Mesendoderm (in vitro differentiated cells): ENCODE data around the gene LSM14B.
"Not testable (repeated sequence)": the region's sequence is repeated elsewhere in the genome, so short reads cannot be mapped to it uniquely, and the experiment has no call there.

Experiments
- DNase-seq: peaks from one replicate; pipeline ENCODE4 v3.0.0; 2013
- H2AK5ac ChIP-seq: 2 replicates; pipeline ENCODE4 v1.6.1; 2013; ENCODE audit warnings: low read length, inconsistent platforms
- H2BK120ac ChIP-seq: 2 replicates; pipeline ENCODE4 v1.6.1; 2013; ENCODE audit warnings: low read depth, mild to moderate bottlenecking, low read length, moderate library complexity, mixed read lengths
- H2BK15ac ChIP-seq: replicated peaks from 2 replicates; pipeline ENCODE4 v1.6.1; 2013; ENCODE audit warnings: low read depth, mild to moderate bottlenecking, moderate library complexity
- H2BK5ac ChIP-seq: 2 replicates; pipeline ENCODE4 v1.6.1; 2013; ENCODE audit warnings: low read length, inconsistent platforms
- H3K18ac ChIP-seq: 2 replicates; pipeline ENCODE4 v1.6.1; 2013; ENCODE audit warnings: mild to moderate bottlenecking, low read length, mixed read lengths
- H3K23ac ChIP-seq: one replicate; pipeline ENCODE4 v1.6.1; 2013; ENCODE audit warnings: low read length
- H3K27ac ChIP-seq: 2 replicates; pipeline ENCODE4 v1.5.1; 2013; ENCODE audit warnings: low read depth, mild to moderate bottlenecking, inconsistent platforms, low read length, moderate library complexity
- H3K27me3 ChIP-seq: 2 replicates; pipeline ENCODE4 v1.6.1; 2013; ENCODE audit warnings: low read length, control low read depth, mild to moderate bottlenecking, inconsistent platforms; ENCODE audit not compliant: insufficient read depth, poor library complexity
- H3K36me3 ChIP-seq: 2 replicates; pipeline ENCODE4 v1.6.1; 2013; ENCODE audit warnings: low read length, inconsistent platforms; ENCODE audit not compliant: control insufficient read depth, insufficient read depth
- H3K4ac ChIP-seq: one replicate; pipeline ENCODE4 v1.6.1; 2013; ENCODE audit warnings: low read depth, mild to moderate bottlenecking, low read length, moderate library complexity
- H3K4me1 ChIP-seq: 2 replicates; pipeline ENCODE4 v1.6.1; 2013; ENCODE audit warnings: low read depth, low read length, inconsistent platforms; ENCODE audit not compliant: control insufficient read depth
- H3K4me2 ChIP-seq: 2 replicates; pipeline ENCODE4 v1.6.1; 2013; ENCODE audit warnings: low read length
- H3K4me3 ChIP-seq: 2 replicates; pipeline ENCODE4 v1.5.1; 2013; ENCODE audit warnings: mild to moderate bottlenecking, low read length
- H3K56ac ChIP-seq: one replicate; pipeline ENCODE4 v1.6.1; 2013; ENCODE audit warnings: low read length
- H3K79me1 ChIP-seq: 2 replicates; pipeline ENCODE4 v1.6.1; 2013; ENCODE audit warnings: low read length, inconsistent platforms
- H3K79me2 ChIP-seq: 2 replicates; pipeline ENCODE4 v1.6.1; 2013; ENCODE audit warnings: mild to moderate bottlenecking, low read length; ENCODE audit not compliant: control insufficient read depth, insufficient read depth
- H3K9ac ChIP-seq: 2 replicates; pipeline ENCODE4 v1.6.1; 2013; ENCODE audit warnings: low read length, inconsistent platforms
- H4K5ac ChIP-seq: one replicate; pipeline ENCODE4 v1.6.1; 2013; ENCODE audit warnings: low read length
- H4K8ac ChIP-seq: one replicate; pipeline ENCODE4 v1.6.1; 2013; ENCODE audit warnings: low read depth, mild to moderate bottlenecking, control low read depth, low read length, moderate library complexity
- WGBS: extraction: QIAGEN DNeasy Blood & Tissue Kit; methylation state at CpG from one replicate; pipeline ENCODE4 v1.1.7; 2013; ENCODE audit warnings: low lambda C conversion rate, missing lambda C conversion rate; ENCODE audit not compliant: insufficient coverage; ENCODE audit errors: extremely low coverage; 5-methylcytosine and 5-hydroxymethylcytosine counted together

Gene LSM14B

DNA sequence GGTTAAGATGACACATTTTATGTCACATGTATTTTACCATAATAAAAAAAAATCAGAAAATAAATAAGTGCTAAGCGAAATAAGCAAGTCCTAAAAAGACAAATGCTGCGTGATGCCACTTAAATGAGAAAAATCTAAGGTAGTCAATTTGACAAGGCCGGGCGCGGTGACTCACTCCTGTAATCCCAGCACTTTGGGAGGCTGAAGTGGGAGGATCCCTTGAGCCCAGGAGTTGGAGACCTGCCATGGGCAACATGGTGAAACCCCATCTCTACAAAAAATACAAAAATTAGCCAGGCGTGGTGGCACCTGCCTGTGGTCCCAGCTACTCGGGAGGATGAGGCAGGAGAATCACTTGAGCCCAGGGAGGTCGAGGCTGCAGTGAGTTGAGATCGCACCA lies 38.1 kb upstream of the LSM14B start:
- not testable (repeated sequence) for H4K5ac ChIP-seq, H3K4me2 ChIP-seq, H2BK15ac ChIP-seq, H2BK120ac ChIP-seq, H3K4me1 ChIP-seq, H3K27ac ChIP-seq, H2BK5ac ChIP-seq, H3K4ac ChIP-seq, H3K79me1 ChIP-seq, H3K79me2 ChIP-seq, H3K56ac ChIP-seq, DNase-seq, H3K9ac ChIP-seq, H3K27me3 ChIP-seq, H2AK5ac ChIP-seq, H3K4me3 ChIP-seq, H3K18ac ChIP-seq, H3K36me3 ChIP-seq, H4K8ac ChIP-seq, H3K23ac ChIP-seq
- whole genome bisulfite sequencing, result no CpG with 5 or more reads among the region's 9 CpGs

DNA sequence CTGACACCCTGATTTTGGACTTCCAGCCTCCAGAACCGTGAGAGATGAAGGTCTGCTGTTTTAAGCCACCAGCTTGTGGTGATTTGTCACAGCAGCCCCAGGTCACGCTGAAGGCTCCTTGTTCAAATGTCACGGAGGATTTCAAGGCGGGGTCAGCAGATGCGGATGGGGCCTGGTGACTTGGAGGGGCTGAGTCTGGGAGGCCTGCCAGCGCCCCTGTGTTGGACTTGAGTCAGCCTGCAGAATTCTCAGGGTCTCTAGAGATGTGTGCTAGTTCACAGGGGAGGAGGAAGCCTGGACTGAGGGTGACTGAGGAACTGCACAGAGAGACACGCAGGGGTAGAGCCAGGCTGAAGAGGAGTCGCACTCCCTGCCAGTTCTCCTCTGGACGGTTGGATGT lies 37.1 kb upstream of the LSM14B start:
- H4K5ac ChIP-seq, result no peak overlapping the region
- H4K8ac ChIP-seq, result no peak overlapping the region
- H3K27ac ChIP-seq, result no peak overlapping the region
- no peaks in the 10 kb centered on the region for H3K4me1 ChIP-seq
- no CpG with 5 or more reads among the region's 9 CpGs for WGBS
- H3K4ac ChIP-seq, result no peak overlapping the region
- no peaks in the 10 kb centered on the region for H3K36me3 ChIP-seq
- H3K18ac ChIP-seq, result no peak overlapping the region
- no peak overlapping the region for H3K9ac ChIP-seq
- H3K23ac ChIP-seq, result no peak overlapping the region
- no peak overlapping the region for H2BK120ac ChIP-seq
- no peak overlapping the region for H3K4me3 ChIP-seq
- no peak overlapping the region for H2BK15ac ChIP-seq
- H3K27me3 ChIP-seq, result no peaks in the 10 kb centered on the region
- no peaks in the 10 kb centered on the region for H3K79me1 ChIP-seq
- no peak for DNase-seq
- H3K79me2 ChIP-seq, result no peaks in the 10 kb centered on the region
- no peak overlapping the region for H2AK5ac ChIP-seq
- H3K56ac ChIP-seq, result no peak overlapping the region
- H2BK5ac ChIP-seq, result no peak overlapping the region
- no peak overlapping the region for H3K4me2 ChIP-seq

DNA sequence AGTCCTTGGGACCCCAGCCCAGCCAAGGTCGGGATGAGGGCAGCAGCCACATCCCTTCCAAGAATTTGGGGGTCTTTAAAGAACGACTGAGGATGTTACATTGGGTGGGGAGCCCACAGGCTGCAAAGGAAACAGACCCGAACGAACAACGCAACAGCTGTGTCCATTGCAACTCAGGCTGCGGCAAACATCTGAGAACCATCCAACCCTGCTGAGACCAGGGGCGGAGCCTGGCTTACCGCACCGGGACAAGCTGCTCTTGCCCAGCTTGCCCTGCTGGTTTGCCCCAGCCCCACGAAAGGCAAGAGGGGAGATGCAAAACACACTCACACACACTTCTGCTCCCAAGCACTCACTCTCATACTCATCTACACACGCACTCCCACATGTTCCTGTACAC lies 35.0 kb upstream of the LSM14B start:
- no CpG with 5 or more reads among the region's 11 CpGs for WGBS
- no peak for DNase-seq
- H3K23ac ChIP-seq, result no peak overlapping the region

DNA sequence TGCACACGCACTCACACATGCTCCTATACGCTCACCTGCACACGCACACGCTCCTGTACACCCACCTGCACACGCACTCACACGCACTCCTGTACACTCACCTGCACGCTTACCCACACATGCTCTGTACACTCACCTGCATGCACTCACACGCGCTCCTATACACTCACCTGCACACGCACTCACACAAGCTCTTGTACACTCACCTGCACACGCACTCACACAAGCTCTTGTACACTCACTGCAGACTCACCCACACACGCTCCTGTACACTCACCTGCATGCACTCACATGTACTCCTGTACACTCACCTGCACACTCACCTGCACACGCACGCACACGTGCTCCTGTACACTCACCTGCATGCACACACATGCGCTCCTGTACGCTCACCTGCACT lies 34.6 kb upstream of the LSM14B start:
- H3K4me1 ChIP-seq, result no peaks in the 10 kb centered on the region
- no peak overlapping the region for H3K18ac ChIP-seq
- H3K4ac ChIP-seq, result no peak overlapping the region
- no peak overlapping the region for H3K23ac ChIP-seq
- H3K79me2 ChIP-seq, result no peaks in the 10 kb centered on the region
- no peak overlapping the region for H3K4me3 ChIP-seq
- H3K27ac ChIP-seq, result no peak overlapping the region
- DNase-seq, result no peak
- no peak overlapping the region for H2BK120ac ChIP-seq
- H3K4me2 ChIP-seq, result no peak overlapping the region
- no peak overlapping the region for H2BK15ac ChIP-seq
- no peak overlapping the region for H4K8ac ChIP-seq
- whole genome bisulfite sequencing, result no CpG with 5 or more reads among the region's 17 CpGs
- no peaks in the 10 kb centered on the region for H3K79me1 ChIP-seq
- no peaks in the 10 kb centered on the region for H3K27me3 ChIP-seq
- H3K9ac ChIP-seq, result no peak overlapping the region
- no peak overlapping the region for H2BK5ac ChIP-seq
- no peaks in the 10 kb centered on the region for H3K36me3 ChIP-seq
- H2AK5ac ChIP-seq, result no peak overlapping the region
- H3K56ac ChIP-seq, result no peak overlapping the region
- H4K5ac ChIP-seq, result no peak overlapping the region

More for the DNA sequence above, 35.0 kb upstream of the LSM14B start:
- no peaks in the 10 kb centered on the region for H3K27me3 ChIP-seq
- H2BK15ac ChIP-seq, result no peak overlapping the region
- no peak overlapping the region for H3K4ac ChIP-seq
- H3K56ac ChIP-seq, result no peak overlapping the region
- H3K4me1 ChIP-seq, result no peaks in the 10 kb centered on the region
- no peak overlapping the region for H2BK120ac ChIP-seq
- H3K36me3 ChIP-seq, result no peaks in the 10 kb centered on the region
- H3K9ac ChIP-seq, result no peak overlapping the region
- H2AK5ac ChIP-seq, result no peak overlapping the region
- H3K27ac ChIP-seq, result no peak overlapping the region
- no peaks in the 10 kb centered on the region for H3K79me2 ChIP-seq
- H3K18ac ChIP-seq, result no peak overlapping the region
- no peak overlapping the region for H4K8ac ChIP-seq
- no peak overlapping the region for H4K5ac ChIP-seq
- H3K4me2 ChIP-seq, result no peak overlapping the region
- H2BK5ac ChIP-seq, result no peak overlapping the region
- no peaks in the 10 kb centered on the region for H3K79me1 ChIP-seq
- no peak overlapping the region for H3K4me3 ChIP-seq

DNA sequence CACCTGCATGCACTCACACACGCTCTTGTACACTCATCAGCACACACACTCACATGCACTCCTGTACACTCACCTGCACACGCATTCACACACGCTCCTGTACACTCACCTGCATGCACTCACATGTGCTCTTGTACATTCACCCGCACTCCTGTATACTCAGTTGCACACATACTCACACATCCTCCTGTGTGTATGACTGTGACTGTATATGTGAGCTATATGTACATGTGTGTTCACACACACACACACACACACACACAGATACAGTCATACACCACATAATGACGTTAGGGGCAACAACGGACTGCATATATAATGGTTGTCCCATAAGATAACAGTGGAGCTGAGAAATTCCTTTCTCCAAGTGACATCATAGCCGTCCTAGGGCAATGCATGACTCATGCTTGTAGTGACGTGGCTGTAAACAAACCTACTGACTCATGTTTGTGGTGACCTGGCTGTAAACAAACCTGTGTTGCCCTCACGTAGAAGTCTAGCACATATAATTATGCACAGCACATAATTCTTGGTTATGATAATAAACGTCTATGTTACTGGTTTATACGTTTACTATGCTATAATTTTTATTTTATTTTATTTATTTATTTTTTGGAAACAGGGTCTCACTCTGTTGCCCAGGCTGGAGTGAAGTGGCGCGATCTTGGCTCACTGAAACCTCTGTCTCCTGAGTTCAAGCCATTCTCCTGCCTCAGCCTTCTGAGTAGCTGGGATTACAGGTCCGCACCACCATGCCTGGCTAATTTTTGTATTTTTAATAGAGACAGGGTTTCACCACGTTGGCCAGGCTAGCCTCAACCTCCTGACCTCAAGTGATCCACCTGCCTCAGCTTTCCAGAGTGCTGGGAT lies 33.8 kb upstream of the LSM14B start:
- no peaks in the 10 kb centered on the region for H3K79me1 ChIP-seq
- H4K8ac ChIP-seq, result no peak overlapping the region
- no peak overlapping the region for H3K4me2 ChIP-seq
- peak overlapping the region; percentile 57 for H3K23ac ChIP-seq
- H4K5ac ChIP-seq, result no peak overlapping the region
- H3K27me3 ChIP-seq, result no peaks in the 10 kb centered on the region
- no peak overlapping the region for H2BK15ac ChIP-seq
- no peak overlapping the region for H3K4me3 ChIP-seq
- no peak overlapping the region for H2BK5ac ChIP-seq
- peak; percentile 92 for DNase-seq
- H3K4me1 ChIP-seq, result no peaks in the 10 kb centered on the region
- no CpG with 5 or more reads among the region's 15 CpGs for WGBS
- H3K79me2 ChIP-seq, result no peaks in the 10 kb centered on the region
- H3K18ac ChIP-seq, result no peak overlapping the region
- no peak overlapping the region for H3K9ac ChIP-seq
- H2BK120ac ChIP-seq, result no peak overlapping the region
- H3K56ac ChIP-seq, result no peak overlapping the region
- H3K36me3 ChIP-seq, result no peaks in the 10 kb centered on the region
- H3K27ac ChIP-seq, result no peak overlapping the region
- H2AK5ac ChIP-seq, result no peak overlapping the region
- no peak overlapping the region for H3K4ac ChIP-seq

DNA sequence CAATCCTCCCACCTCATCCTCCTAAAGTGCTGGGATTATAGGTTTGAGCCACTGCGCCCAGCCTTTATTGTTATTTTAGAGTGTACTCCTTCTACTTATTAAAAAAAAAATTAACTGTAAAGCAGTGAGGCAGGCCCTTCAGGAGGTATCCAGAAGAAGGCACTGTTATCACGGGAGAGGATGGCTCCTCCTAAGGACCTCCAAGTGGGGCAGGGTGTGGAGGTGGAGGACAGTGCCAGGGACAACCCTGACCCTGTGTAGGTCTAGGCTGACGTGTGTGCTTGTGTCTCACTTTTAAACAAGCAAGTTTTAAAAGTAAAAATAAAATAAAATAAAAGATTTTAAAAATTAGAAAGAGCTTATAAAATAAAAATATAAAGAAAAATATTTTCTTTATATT lies 32.9 kb upstream of the LSM14B start:
- no peak overlapping the region for H3K23ac ChIP-seq
- H3K27ac ChIP-seq, result no peak overlapping the region
- no peak overlapping the region for H3K4ac ChIP-seq
- no peak overlapping the region for H4K8ac ChIP-seq
- no peak for DNase-seq
- H2BK120ac ChIP-seq, result no peak overlapping the region
- no peaks in the 10 kb centered on the region for H3K27me3 ChIP-seq
- H3K4me3 ChIP-seq, result no peak overlapping the region
- no peak overlapping the region for H4K5ac ChIP-seq
- no peaks in the 10 kb centered on the region for H3K4me1 ChIP-seq
- H3K18ac ChIP-seq, result no peak overlapping the region
- H3K4me2 ChIP-seq, result no peak overlapping the region
- no peaks in the 10 kb centered on the region for H3K79me2 ChIP-seq
- H3K36me3 ChIP-seq, result no peaks in the 10 kb centered on the region
- no peak overlapping the region for H3K56ac ChIP-seq
- no peaks in the 10 kb centered on the region for H3K79me1 ChIP-seq
- H2AK5ac ChIP-seq, result no peak overlapping the region
- no CpG with 5 or more reads among the region's 3 CpGs for WGBS
- no peak overlapping the region for H2BK15ac ChIP-seq
- H2BK5ac ChIP-seq, result no peak overlapping the region
- no peak overlapping the region for H3K9ac ChIP-seq
